Measurements from ENCODE around the gene HDLBP. TPM values are rescaled to one million over a fixed set of nuclear protein-coding genes. Genes with fewer than 3 reads are reported as not detected.
"Not testable (repeated sequence)": the region's sequence is repeated elsewhere in the genome, so short reads cannot be mapped to it uniquely, and the experiment has no call there.

HDLBP gene
- total RNA-seq, 5 donors from 2014 or later (not counting 1 experiment from before 2014, with no cell fraction given), result 130 to 184 (median 148) TPM

GRCh38 chr2:241285596-241285995, 29.9 kb downstream of the HDLBP start:
- ChIA-PET CTCF (no interaction called here), POLR2A (no interaction called here)
- H3K4me3 ChIP-seq (ENCODE audit: control insufficient read depth in 1 of 2, extremely low read depth in 1 of 2, low read length in 1 of 2), result no peak overlapping the region
- H3K27me3 ChIP-seq (replicated peaks in 1 of 2; ENCODE audit: control insufficient read depth in 2 of 2, extremely low read depth in 1 of 2, insufficient read depth in 2 of 2, low read length in 1 of 2), result no peaks in the 10 kb centered on the region
- no CpG with 5 or more reads among the region's 1 CpG for WGBS (ENCODE audit: insufficient coverage)
- ATAC-seq (replicated peaks in 1 of 4) (no peak), DNase-seq (no peak)
- no peaks in the 10 kb centered on the region for H3K9me3 ChIP-seq
- no peak overlapping the region for H3K27ac Mint-ChIP-seq
- peaks cover 0 to 4% of the 10 kb centered on the region in 2 donors for H3K36me3 ChIP-seq (ENCODE audit: control insufficient read depth in 2 of 2, extremely low read depth in 1 of 2, insufficient read depth in 1 of 2, low read length in 1 of 2)
- H3K4me3 Mint-ChIP-seq, result no peak overlapping the region
- peaks cover 10% of the 10 kb centered on the region for H3K36me3 Mint-ChIP-seq
- H3K4me1 Mint-ChIP-seq, result peaks cover 58 to 63% (median 62%) of the 10 kb centered on the region in 3 donors
- H3K27me3 Mint-ChIP-seq, result no peaks in the 10 kb centered on the region
- peaks cover 10 to 11% of the 10 kb centered on the region in 2 experiments for H3K4me1 ChIP-seq (ENCODE audit: control insufficient read depth in 1 of 2, extremely low read depth in 1 of 2, insufficient read depth in 2 of 2, low read length in 2 of 2)
- no peaks in the 10 kb centered on the region for H3K9me3 Mint-ChIP-seq
- no peak overlapping the region for H3K27ac ChIP-seq (ENCODE audit: low read length)

- Histone ChIP-seq H3K4me3 (ENCODE audit: control insufficient read depth in 1 of 2, extremely low read depth in 1 of 2, low read length in 1 of 2) (no peak overlapping the region), H3K27me3 (replicated peaks in 1 of 2; ENCODE audit: control insufficient read depth in 2 of 2, extremely low read depth in 1 of 2, insufficient read depth in 2 of 2, low read length in 1 of 2) (no peaks in the 10 kb centered on the region), H3K4me1 (ENCODE audit: control insufficient read depth in 1 of 2, extremely low read depth in 1 of 2, insufficient read depth in 2 of 2, low read length in 2 of 2) (peaks cover 7 to 9% of the 10 kb centered on the region in 2 experiments), H3K27ac (ENCODE audit: low read length) (no peak overlapping the region), H3K9me3 (no peaks in the 10 kb centered on the region), H3K36me3 (ENCODE audit: control insufficient read depth in 2 of 2, extremely low read depth in 1 of 2, insufficient read depth in 1 of 2, low read length in 1 of 2) (peaks cover 0 to 4% of the 10 kb centered on the region in 2 donors)
- no peaks in the 10 kb centered on the region for H3K9me3 Mint-ChIP-seq
- H3K27ac Mint-ChIP-seq, result peak overlapping the region in 1 of 2 donors; percentile 27
- ChIA-PET CTCF (interaction anchor here (0.5 to 0.6 kb wide), 2 partner anchors 10 to 35 kb away, joined by 3 read pairs; no protein-coding TSS in a partner anchor), POLR2A (no interaction called here)
- no peak overlapping the region for H3K4me3 Mint-ChIP-seq
- WGBS (ENCODE audit: insufficient coverage), result no CpG with 5 or more reads among the region's 5 CpGs
- ATAC-seq (replicated peaks in 1 of 4), result no peak
- no peaks in the 10 kb centered on the region for H3K27me3 Mint-ChIP-seq
- peaks cover 3% of the 10 kb centered on the region for H3K36me3 Mint-ChIP-seq
- no peak for DNase-seq
- peaks cover 38 to 44% (median 43%) of the 10 kb centered on the region in 3 donors for H3K4me1 Mint-ChIP-seq
These were observed 32.9 kb downstream of the HDLBP start for GRCh38 chr2:241282555-241282954.

- POLR2A ChIA-PET, result no interaction called here
- H3K4me3 ChIP-seq (ENCODE audit: control insufficient read depth in 1 of 2, extremely low read depth in 1 of 2, low read length in 1 of 2), result no peak overlapping the region
- CTCF ChIA-PET, result interaction anchor here in 1 of 2 donors (0.6 kb wide), 1 partner anchor 45 kb away, joined by 3 read pairs; no protein-coding TSS in a partner anchor
- H3K27ac ChIP-seq (ENCODE audit: low read length), result no peak overlapping the region
- H3K4me1 ChIP-seq (ENCODE audit: control insufficient read depth in 1 of 2, extremely low read depth in 1 of 2, insufficient read depth in 2 of 2, low read length in 2 of 2), result peaks cover 7 to 9% of the 10 kb centered on the region in 2 experiments
- Mint-ChIP-seq H3K36me3 (peaks cover 6% of the 10 kb centered on the region), H3K4me1 (peaks cover 33 to 42% (median 37%) of the 10 kb centered on the region in 3 donors), H3K27me3 (no peaks in the 10 kb centered on the region), H3K9me3 (peaks cover 3 to 8% (median 5%) of the 10 kb centered on the region in 3 donors), H3K27ac (peak overlapping the region in 1 of 2 donors; percentile 22), H3K4me3 (no peak overlapping the region)
- DNase-seq (no peak), ATAC-seq (replicated peaks in 1 of 4) (no peak)
- H3K9me3 ChIP-seq, result no peaks in the 10 kb centered on the region
- WGBS (ENCODE audit: insufficient coverage), result 100% methylated on average over 3 of the region's 4 CpGs
- H3K36me3 ChIP-seq (ENCODE audit: control insufficient read depth in 2 of 2, extremely low read depth in 1 of 2, insufficient read depth in 1 of 2, low read length in 1 of 2), result peaks cover 0 to 3% of the 10 kb centered on the region in 2 donors
- no peaks in the 10 kb centered on the region for H3K27me3 ChIP-seq (replicated peaks in 1 of 2; ENCODE audit: control insufficient read depth in 2 of 2, extremely low read depth in 1 of 2, insufficient read depth in 2 of 2, low read length in 1 of 2)
These were observed 35.2 kb downstream of the HDLBP start for GRCh38 chr2:241280291-241280690.

GRCh38 chr2:241279828-241280227, 35.6 kb downstream of the HDLBP start:
- ATAC-seq (replicated peaks in 1 of 4), result no peak
- Histone ChIP-seq H3K36me3 (ENCODE audit: control insufficient read depth in 2 of 2, extremely low read depth in 1 of 2, insufficient read depth in 1 of 2, low read length in 1 of 2) (no peaks in the 10 kb centered on the region), H3K27ac (ENCODE audit: low read length) (no peak overlapping the region), H3K4me1 (ENCODE audit: control insufficient read depth in 1 of 2, extremely low read depth in 1 of 2, insufficient read depth in 2 of 2, low read length in 2 of 2) (peaks cover 5 to 9% of the 10 kb centered on the region in 2 experiments), H3K4me3 (ENCODE audit: control insufficient read depth in 1 of 2, extremely low read depth in 1 of 2, low read length in 1 of 2) (no peak overlapping the region), H3K27me3 (replicated peaks in 1 of 2; ENCODE audit: control insufficient read depth in 2 of 2, extremely low read depth in 1 of 2, insufficient read depth in 2 of 2, low read length in 1 of 2) (no peaks in the 10 kb centered on the region), H3K9me3 (no peaks in the 10 kb centered on the region)
- CTCF ChIA-PET, result interaction anchor here (0.6 kb wide), 2 partner anchors 45 to 429 kb away, joined by 3 read pairs; no protein-coding TSS in a partner anchor
- 93% methylated on average over 2 of the region's 3 CpGs for WGBS (ENCODE audit: insufficient coverage)
- POLR2A ChIA-PET, result no interaction called here
- Mint-ChIP-seq H3K9me3 (peaks cover 5 to 11% (median 7%) of the 10 kb centered on the region in 3 donors), H3K27me3 (no peaks in the 10 kb centered on the region), H3K4me1 (peaks cover 30 to 40% (median 35%) of the 10 kb centered on the region in 3 donors), H3K27ac (no peak overlapping the region), H3K36me3 (peaks cover 8% of the 10 kb centered on the region), H3K4me3 (no peak overlapping the region)
- DNase-seq, result no peak

- Histone ChIP-seq H3K36me3 (ENCODE audit: control insufficient read depth in 2 of 2, extremely low read depth in 1 of 2, insufficient read depth in 1 of 2, low read length in 1 of 2) (no peaks in the 10 kb centered on the region), H3K27ac (ENCODE audit: low read length) (no peak overlapping the region), H3K4me3 (ENCODE audit: control insufficient read depth in 1 of 2, extremely low read depth in 1 of 2, low read length in 1 of 2) (no peak overlapping the region), H3K9me3 (no peaks in the 10 kb centered on the region), H3K27me3 (replicated peaks in 1 of 2; ENCODE audit: control insufficient read depth in 2 of 2, extremely low read depth in 1 of 2, insufficient read depth in 2 of 2, low read length in 1 of 2) (no peaks in the 10 kb centered on the region), H3K4me1 (ENCODE audit: control insufficient read depth in 1 of 2, extremely low read depth in 1 of 2, insufficient read depth in 2 of 2, low read length in 2 of 2) (peaks cover 2 to 9% of the 10 kb centered on the region in 2 experiments)
- Mint-ChIP-seq H3K27ac (no peak overlapping the region), H3K4me1 (peaks cover 28 to 41% (median 36%) of the 10 kb centered on the region in 3 donors), H3K4me3 (no peak overlapping the region), H3K27me3 (no peaks in the 10 kb centered on the region), H3K9me3 (peaks cover 5 to 11% (median 7%) of the 10 kb centered on the region in 3 donors), H3K36me3 (peaks cover 8% of the 10 kb centered on the region)
- no peak for ATAC-seq (replicated peaks in 1 of 4)
- ChIA-PET CTCF (interaction anchor here (0.6 kb wide), 2 partner anchors 46 to 429 kb away, joined by 3 read pairs; no protein-coding TSS in a partner anchor), POLR2A (no interaction called here)
- WGBS (ENCODE audit: insufficient coverage), result 87% methylated on average over 3 of the region's 8 CpGs
- no peak for DNase-seq
These were observed 36.1 kb downstream of the HDLBP start for GRCh38 chr2:241279413-241279812.

GRCh38 chr2:241278306-241278705, 37.2 kb downstream of the HDLBP start:
- not testable (repeated sequence) for H3K27me3 Mint-ChIP-seq
- POLR2A ChIA-PET, result interaction anchor here in 1 of 2 donors (0.7 kb wide), 1 partner anchor 183 kb away, joined by 7 read pairs; no protein-coding TSS in a partner anchor
- H3K9me3 Mint-ChIP-seq, result peaks cover 5 to 11% (median 7%) of the 10 kb centered on the region in 3 donors

More at GRCh38 chr2:241278306-241278705, 37.2 kb downstream of the HDLBP start:
- no CpG with 5 or more reads among the region's 7 CpGs for WGBS (ENCODE audit: insufficient coverage)
- DNase-seq; H3K9me3 ChIP-seq; H3K4me3 ChIP-seq (ENCODE audit: control insufficient read depth in 1 of 2, extremely low read depth in 1 of 2, low read length in 1 of 2); H3K36me3 ChIP-seq (ENCODE audit: control insufficient read depth in 2 of 2, extremely low read depth in 1 of 2, insufficient read depth in 1 of 2, low read length in 1 of 2); H3K27ac ChIP-seq (ENCODE audit: low read length); H3K27ac Mint-ChIP-seq; ATAC-seq (replicated peaks in 1 of 4); H3K27me3 ChIP-seq (replicated peaks in 1 of 2; ENCODE audit: control insufficient read depth in 2 of 2, extremely low read depth in 1 of 2, insufficient read depth in 2 of 2, low read length in 1 of 2); H3K4me3 Mint-ChIP-seq; H3K4me1 ChIP-seq (ENCODE audit: control insufficient read depth in 1 of 2, extremely low read depth in 1 of 2, insufficient read depth in 2 of 2, low read length in 2 of 2); H3K36me3 Mint-ChIP-seq; CTCF ChIA-PET: not testable (repeated sequence)
- peaks cover 31 to 43% (median 38%) of the 10 kb centered on the region in 3 donors for H3K4me1 Mint-ChIP-seq
